GM21447 (cell line): Measurements from ENCODE around the gene KPTN.
"Not testable (repeated sequence)": the region's sequence is repeated elsewhere in the genome, so short reads cannot be mapped to it uniquely, and the experiment has no call there.

Experiments used
- ATAC-seq: cut with Tn5 transposase; IDR thresholded peaks from one replicate; pipeline ENCODE4 v1.9.1; 2021; ENCODE audit not compliant: unreplicated experiment

The KPTN gene

DNA sequence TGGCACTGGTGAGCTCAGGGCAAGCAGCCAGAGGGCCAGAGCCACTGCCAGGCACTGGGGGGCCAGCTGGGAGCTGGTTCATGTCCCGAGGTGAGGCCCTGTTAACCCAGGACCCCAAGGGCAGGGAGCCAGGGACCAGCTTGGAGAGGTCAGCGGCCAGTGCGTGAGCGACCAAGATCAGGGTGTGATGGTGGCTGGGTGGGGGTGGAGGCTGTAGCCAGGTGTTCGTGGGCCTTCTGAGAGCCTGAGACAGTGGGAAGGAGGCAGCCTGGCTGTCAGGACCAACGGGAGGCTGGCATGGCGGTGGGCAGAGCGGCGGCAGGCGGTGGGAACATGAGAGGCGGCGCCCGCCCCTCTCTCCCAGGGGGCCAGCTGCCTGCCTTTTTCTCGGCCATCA, 8.1 kb upstream of the KPTN start:
- ATAC-seq: no peak

DNA sequence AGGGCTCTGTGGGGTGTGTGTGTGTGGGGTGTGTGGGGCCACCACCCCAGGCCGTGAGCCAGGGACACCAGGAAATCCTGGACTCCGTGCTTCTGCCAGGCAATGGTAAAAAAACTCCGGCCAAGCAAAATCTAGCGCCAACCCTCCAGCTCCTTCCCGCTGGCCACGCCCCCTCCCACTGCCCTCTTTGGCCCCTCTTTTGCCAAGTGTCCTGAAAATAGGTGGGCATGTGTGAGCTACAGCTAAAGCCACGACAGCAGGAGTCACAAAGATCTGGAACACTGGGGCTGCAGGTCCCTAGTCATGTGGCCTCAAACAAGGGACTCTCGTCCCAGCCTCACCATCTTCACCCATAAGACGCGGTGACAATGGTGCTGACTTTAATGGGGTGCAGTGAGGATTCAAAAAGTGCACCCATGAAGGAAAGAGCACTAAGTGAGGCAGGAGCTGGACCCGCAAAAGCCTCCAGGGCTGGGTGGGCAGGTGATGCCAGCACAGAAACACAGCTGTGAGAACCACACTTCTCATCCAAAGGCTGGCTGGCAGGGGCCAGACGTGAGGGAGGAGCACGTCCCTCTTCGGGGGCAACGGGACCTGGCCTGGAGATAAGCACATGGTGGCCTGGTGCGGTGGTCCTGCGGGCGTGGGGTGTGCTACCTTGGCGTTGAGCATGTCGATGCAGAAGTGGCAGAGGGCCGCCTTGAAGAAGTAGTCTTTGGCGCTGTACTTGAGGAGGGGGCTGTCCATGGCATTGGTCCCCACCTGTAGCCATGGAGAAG, 7.5 kb upstream of the KPTN start:
- ATAC-seq: no peak

DNA sequence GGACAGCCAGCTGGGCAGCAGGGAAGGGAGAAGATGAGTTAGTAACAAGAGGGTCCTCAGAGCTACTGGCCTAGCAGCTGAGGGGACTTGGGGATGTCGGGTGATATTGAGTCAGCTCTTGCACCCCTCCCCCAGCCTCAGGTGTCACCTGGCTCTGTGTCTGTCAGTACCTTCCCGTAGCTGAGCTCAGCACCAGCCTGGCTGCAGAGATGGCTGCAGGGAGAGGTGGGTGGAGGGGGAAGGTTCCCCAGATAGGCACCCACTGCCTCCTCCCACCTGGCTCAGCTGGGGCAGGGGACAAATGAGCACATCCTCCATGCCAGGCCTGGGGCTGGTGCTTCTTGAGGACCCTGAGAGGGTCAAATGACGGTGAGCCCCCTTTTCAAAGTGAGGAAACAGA, 6.8 kb upstream of the KPTN start:
- no peak for ATAC-seq

GRCh38 chr19:47490031-47490430, 6.0 kb upstream of the KPTN start:
- no peak for ATAC-seq

GRCh38 chr19:47489072-47489914, 5.3 kb upstream of the KPTN start:
- ATAC-seq: no peak

DNA sequence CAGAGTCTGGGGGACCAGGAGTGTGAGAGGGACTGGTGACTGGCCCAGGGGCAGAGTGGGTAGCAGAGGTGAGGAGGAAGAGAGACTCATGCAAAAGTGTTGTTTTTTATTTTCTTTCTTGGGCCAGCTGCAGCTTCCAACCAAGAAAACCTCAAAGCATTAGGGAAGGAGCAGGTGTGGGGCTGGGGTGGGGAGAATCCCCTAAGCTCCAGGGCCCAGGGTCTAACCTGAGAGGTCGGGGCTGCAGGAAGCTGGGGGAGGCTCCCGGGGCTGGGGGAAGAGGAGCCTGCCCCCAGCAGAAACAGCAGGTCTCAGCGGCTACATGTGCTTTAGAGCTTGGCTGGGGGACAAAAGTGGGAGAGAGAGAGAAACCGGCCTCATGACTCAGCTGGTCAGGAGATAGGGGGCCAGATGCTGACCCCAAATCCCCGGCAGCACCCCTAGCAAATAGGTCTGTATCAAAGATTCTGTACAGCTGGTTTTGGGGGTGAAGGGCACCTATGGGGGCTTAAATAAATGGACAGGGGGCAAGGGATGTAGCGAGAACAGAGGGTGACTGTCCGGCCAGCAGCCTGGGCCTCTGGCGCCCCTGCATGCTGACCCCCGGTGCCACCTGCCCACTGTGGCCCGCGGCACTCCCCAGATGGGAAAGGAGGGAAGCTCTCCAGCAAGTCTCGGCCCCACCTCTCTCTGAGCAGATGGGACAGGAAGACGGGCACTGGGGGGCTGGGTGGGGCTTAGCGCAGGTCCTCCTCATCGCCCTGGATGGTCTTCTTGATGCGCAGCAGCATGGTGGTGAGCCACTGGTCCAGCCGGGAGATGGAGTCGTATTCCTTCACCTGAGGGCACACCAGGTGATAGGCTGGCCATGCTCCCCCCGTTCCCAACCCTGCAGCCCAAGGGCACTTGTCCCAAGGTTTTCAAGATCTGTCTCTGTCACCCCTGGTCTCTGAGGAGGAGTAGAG, 3.8 kb upstream of the KPTN start:
- no peak for ATAC-seq

DNA sequence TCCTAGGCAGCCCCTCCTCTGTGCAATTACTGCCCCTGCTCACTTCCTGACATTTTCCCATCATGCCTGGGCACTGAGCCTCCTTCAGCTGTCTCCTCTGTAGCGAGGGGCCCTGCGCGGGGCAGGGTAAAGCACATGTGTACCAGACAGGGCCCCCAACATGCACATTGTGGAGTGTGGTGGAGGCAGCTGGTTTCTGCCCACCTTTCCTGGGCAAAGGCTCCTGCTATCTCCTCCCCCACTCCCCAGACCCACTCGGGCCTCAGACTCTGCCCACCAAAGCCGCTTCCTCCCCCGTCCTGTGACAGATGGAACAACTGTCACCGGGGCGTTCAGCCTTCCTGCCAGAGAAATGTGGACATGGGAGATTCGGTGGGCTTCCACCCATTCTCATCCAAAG, 2.9 kb upstream of the KPTN start:
- ATAC-seq: no peak

GRCh38 chr19:47486220-47486619, 2.2 kb upstream of the KPTN start:
- ATAC-seq: not testable (repeated sequence)

- no peak for ATAC-seq
These were observed 1.2 kb upstream of the KPTN start for GRCh38 chr19:47485210-47485609.

DNA sequence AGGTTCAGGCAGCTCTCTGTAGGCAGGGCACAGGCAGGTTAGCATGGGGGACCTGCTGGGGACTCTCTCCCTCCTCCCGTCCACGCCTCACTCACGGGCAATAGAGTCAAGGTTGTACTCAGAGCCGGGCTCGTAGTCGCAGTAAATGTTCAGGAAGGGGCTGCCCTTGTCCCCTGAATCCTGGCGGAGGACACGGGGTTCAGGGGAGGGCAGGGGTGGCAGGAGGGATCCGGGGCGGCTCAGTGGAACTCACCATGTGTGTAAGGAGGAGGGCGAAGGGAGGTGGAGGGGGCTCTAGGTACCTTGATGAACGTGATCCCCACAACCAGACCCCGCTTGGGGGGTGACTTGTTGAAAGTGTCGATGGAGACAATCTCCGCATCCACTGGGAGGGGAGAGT, 819 bp downstream of the KPTN start:
- no peak for ATAC-seq

DNA sequence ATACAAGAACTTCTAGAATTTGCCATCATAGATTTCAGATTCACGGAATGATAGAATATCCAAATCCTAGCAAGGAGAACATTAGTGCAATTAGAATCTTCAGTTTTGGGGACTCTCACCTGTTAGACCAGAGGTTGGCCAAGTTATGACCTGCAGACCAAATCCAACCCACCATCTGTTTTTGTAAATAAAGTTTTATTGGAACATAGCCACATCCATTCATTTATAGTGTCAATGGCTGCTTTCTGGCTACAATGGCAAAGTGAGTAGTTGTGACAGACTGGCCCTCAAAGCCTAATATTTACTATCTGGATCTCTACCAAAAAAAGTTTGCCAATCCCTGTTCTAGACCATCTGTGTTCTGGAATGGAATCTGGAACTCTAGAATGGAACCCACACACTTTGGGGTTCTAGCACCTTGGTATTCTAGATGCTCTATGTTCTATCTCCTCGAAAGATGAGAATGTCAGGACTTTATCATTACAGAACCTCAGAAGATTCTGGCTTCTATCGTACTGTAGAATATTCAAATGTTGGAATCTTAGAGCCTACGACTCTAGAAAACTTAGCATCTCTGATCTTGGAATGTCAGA, 2.5 kb downstream of the KPTN start:
- ATAC-seq: no peak

DNA sequence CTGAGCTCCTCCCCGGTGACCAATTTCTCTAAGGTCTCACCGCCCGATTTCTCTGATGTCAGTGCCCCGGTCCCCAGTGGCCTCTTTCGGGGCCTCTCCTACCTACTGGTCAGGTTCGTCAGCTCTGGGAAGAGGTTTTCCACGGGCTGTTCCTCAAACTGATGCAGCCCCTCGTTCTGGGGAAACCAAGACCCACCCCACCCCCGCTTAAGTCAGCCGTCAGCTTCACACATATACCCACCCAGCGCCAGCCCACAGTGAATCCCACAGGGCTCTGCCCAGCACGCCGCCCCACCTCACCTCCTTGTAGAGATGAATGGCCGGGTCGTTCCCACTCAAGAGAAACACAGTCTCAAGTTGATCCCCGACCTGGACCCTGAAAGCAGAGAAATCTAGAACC, 3.4 kb downstream of the KPTN start:
- no peak for ATAC-seq

DNA sequence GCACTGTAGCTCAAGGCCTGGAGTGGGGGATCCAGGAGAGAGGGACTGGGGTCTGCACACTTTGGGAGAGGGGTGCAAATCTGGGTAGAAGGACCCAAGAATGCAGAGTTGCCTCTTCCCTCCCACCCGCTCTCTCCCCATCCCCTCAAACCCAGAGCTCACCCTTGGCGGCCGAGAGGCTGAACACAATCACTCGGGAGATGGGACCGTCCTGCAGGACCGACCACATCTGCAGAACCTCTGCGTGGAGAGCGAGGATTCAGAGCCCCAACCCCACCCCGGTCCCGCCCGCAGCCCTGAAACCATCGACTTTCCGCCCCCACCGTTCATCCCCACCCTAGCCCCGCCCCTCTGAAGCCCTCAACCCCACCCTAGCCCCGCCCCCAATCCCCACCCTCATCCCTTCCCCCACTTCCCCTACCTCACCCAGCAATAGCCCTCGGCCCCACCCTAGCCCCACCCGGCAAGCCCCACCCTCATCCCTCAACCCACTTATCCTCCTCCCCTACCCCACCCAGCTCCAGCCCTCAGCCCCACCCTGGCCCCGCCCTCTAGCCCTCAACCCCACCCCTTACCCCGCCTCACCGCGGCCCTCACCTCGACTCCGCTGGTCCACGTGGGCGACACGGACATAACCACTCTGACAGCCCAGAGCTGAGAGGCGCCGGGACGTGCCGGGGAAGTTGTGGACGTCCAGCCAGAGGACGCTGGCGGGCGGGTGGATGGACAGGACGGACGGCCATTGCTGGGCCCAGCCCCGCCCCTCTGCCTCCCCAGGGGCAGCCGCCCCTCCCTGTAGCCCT, 4.1 kb downstream of the KPTN start:
- ATAC-seq: no peak

DNA sequence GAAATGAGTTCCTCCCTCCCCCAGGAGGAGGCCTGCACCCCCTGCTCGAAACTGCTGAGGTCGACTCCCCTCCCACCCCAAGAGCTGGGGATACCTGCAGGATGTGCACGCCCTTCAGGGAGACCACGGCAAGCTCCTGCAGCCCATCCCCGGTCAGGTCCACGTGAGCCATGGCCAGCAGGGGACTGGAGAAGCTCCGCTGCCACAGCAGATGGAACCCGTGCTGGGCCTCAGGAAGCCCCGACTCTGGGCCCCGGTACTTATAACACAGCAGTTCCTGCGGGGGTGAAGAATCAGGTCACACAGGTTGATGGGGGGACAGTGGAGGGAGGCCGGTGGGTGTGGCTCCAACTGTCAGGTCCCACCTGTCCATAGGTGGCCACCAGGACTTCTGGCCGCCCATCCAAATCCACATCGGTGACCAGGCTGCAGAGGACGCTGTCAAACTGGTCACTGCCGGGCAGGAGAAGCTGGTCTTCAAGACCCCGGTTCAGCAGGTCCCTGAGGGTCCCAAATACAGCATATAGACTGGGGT, 7.5 kb downstream of the KPTN start:
- ATAC-seq: no peak

- no peak for ATAC-seq
These were observed 8.6 kb downstream of the KPTN start for GRCh38 chr19:47475465-47475864.

GRCh38 chr19:47473336-47473735, 10.7 kb downstream of the KPTN start:
- no peak for ATAC-seq

DNA sequence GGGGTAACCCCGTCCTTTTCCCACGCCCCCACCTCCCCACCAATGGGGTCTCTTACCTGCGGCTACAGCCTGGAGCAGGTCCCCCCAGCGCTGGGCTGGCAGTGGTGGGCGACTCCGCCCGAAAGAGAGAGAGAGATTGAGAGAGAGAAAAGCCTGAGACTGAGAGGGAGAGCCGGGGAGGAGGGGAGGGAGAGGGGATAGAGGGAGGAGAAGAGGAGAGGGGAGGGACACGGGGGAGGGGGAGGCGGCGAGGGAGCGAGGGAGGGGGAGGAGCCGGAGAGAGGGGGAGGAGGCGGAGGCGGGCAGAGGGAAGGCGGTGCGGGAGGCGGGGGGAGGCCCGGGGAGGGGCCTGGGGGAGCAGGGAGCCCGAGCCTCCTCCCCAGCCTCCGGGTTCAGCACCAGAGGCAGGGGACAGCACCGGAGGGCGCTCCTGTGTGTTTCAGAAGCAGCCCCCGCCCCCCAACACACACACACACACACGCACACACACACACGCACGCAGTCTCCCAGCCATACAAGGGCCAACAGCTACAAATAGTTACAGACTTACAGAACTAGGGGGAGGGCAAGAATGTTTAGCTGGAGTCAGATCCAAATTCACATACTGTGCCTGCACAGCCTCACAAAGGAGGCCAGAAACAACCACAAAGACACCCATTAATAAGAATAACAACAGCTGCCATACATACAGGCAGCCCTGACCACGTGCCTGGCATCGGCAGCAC, 12.1 kb downstream of the KPTN start, which contains the start of gene SLC8A2:
Gene SLC8A2, minus strand, starts transcription at position 161 of the 725 bp plus-strand sequence. CDS start 5,490 bp downstream, outside the sequence.
- ATAC-seq: no peak

GRCh38 chr19:47471381-47471732, 12.7 kb downstream of the KPTN start:
- no peak for ATAC-seq
